HG02938 (cell line): ENCODE data around the gene RPL3.
A peak's percentile ranks its signal among the peaks of the same experiment; 100 is the strongest.
"Not testable (repeated sequence)": the region's sequence is repeated elsewhere in the genome, so short reads cannot be mapped to it uniquely, and the experiment has no call there.

Experiments used
- ATAC-seq: cut with Tn5 transposase; IDR thresholded peaks from one replicate; pipeline ENCODE4 v1.9.1; 2021; ENCODE audit warnings: mild to moderate bottlenecking, moderate library complexity; ENCODE audit not compliant: unreplicated experiment

Gene RPL3

DNA sequence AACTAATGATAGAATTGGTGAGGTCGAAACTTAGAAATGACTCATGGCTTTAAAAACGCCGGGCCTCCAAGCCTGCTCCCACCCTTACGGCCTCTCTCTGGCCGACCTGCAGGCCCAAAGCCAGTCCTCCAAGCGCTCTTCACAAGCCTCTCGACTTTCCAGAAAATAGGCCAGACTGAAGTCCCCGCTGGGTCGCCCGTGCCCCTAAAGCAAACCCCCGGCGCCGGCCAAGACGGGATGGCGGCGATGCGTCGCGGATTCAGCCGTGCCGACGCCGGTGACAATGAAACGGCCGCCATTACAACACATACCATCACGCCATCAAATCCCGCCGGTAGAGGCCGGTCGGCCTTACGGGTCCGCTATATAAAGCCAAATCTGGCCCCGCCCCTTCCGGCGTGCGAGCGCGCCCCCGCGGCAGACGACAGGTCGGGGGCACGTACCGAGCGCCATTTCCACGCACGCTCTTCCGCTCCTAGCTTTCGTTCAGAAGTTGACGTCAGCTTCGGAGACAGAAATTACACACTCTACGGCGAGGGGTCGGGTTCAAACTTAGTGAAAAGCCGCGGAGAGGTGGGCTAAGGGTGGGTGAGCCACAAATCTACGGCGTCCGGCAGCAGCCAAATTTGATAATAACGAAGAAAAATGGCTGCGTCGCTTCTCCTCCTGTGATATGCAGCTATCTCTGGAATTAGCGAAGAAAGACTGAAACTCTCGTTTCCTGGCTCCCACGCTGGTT, at the start of gene RPL3:
Gene RPL3, minus strand, starts transcription at position 340 of the 739 bp plus-strand sequence. Its CDS starts 26 bp downstream, at position 314.
- peak; percentile 83 for ATAC-seq

DNA sequence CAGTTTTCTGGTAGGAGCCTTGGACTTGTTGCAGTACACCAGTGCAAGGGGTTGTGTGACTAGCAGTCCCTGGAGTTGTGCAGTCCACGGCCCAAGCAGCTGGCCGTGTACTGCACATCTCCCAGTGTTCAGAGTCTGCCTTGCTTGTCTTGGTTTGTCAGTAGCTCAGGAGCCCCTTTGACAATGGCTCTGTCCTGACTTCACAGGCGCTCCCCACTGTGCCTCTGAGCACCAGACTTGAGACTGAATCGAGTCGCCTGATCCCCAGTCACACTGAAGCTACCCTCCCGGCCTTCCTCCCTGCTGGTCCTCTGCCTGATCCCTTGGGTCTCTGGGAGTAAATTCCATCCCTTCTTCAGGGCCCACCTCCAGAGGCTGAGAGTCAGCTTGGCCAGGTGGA, 49.8 kb upstream of the RPL3 start:
- ATAC-seq: no peak

GRCh38 chr22:39368461-39368911, 49.1 kb upstream of the RPL3 start:
- no peak for ATAC-seq

DNA sequence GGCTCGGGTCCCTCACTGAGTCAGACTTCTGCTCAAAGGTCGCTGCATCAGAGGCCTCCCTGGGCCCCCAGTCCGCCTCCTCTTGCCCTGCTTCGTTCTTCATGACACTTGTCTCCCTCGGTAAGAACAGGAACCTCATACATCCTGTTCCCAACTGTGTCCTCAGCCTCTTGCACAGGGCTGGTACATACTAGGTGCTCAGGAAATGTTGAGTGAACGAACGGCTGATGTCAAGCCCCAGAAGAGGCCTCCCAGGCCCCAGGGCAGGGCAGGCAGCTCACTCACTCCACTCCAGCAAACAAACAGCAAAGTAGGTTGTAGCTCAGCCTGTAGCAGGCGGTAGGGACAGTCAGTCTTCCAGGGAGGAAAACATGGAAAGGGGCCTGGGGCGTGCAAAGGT, 47.6 kb upstream of the RPL3 start:
- no peak for ATAC-seq

DNA sequence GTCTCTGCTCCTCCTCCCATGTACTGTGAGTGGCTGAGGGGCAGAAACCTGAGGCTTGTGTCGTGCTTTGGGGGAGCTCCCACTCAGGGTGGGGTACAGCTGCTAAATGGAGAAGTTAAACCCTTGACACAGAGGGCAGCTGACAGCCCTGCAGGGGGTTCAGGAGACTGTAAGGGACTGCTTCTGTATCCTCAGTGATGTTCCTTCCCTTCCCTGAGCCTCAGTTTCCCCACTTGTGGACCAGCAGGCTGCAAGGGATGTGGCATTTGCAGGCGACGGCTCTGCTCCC, 46.0 kb upstream of the RPL3 start:
- ATAC-seq: no peak

GRCh38 chr22:39364714-39365491, 45.5 kb upstream of the RPL3 start:
- ATAC-seq: no peak

DNA sequence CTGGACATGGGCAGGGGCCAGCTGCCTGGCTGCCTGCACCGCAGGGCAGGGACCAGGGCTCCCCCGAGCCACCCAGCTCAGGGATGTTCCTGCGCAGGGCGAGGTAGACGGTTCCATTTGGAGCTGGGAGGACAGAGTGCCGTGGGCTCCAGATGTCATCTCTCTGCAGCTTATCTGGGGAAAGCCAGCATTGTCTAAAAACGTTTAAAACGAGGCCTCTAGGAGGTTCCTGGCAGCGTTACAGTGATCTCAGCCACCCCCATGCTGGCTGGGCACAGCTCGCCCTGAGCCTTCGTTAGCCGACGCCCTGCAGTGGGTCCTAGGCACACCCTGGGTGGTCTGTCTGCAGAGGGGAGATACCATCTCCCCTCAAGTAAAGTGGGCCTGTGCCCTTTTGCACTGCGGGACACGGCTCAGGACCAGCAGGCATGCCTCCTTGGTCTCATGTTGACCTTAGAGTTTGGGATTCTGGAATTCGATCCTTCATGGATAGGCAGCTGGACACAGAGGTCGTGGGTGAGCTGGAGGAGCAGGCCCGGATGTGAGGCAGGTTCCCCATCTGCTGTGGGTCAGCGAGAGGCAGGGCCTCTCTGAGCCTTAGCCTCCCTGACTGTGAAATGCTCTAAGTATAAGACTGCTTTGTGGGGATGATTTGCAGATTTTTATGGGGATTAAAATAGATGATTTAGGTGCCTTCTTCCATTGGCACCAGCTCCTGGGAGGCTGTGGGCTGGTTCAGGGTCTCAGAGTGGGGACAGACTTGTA, 44.5 kb upstream of the RPL3 start:
- ATAC-seq: no peak

DNA sequence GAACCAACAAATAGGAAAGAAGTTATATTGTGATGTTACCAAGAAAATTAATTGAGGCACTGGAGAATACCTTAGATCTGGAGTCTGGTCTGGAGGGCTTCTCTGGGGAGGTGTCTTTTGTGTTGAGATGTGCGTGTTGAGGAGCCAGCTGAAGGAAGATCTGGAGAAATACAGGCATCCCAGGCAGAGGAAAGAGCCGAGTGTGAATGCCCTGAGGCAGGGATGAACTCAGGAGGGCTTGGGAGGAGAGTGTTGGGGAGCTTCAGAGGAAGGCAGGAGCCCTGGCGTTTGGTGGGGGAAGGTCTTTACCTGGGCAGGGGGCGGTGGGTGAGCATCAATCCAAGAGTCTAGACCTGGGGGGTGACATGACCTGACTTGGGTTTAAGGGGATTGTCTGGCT, 43.5 kb upstream of the RPL3 start:
- no peak for ATAC-seq

- ATAC-seq: no peak
Observed at GRCh38 chr22:39362271-39362670, 42.8 kb upstream of the RPL3 start.

- no peak for ATAC-seq
Observed at GRCh38 chr22:39361496-39361895, 42.1 kb upstream of the RPL3 start.

GRCh38 chr22:39360674-39361413, 41.4 kb upstream of the RPL3 start:
- no peak for ATAC-seq

- ATAC-seq: no peak
Observed at GRCh38 chr22:39360242-39360641, 40.8 kb upstream of the RPL3 start.

DNA sequence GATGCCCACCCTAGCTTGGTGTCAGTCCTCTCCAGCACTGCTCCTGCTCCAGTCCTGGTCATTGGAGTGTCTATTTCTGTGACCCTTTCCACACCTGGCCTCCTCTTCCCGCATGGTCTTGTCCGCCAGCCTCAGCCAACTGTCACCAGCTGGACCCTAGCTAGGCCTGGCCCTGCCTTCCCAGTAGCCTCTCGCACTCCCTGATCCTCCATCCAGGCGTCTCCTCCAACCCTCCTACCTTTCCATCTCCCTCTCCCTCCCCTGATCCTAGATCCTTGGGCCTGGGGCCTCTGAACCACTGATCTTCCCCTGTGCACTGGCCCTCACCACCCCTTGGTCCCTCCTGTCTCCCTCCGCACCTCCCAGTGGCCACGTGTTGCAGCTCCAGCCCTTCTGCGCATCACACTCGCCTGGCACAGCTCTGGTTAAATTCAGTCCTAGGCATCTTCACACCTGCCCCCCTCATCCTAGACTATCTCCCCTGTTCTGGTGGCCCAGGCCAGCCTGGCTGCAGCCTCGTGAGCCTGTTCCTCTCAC, 40.3 kb upstream of the RPL3 start:
- no peak for ATAC-seq

DNA sequence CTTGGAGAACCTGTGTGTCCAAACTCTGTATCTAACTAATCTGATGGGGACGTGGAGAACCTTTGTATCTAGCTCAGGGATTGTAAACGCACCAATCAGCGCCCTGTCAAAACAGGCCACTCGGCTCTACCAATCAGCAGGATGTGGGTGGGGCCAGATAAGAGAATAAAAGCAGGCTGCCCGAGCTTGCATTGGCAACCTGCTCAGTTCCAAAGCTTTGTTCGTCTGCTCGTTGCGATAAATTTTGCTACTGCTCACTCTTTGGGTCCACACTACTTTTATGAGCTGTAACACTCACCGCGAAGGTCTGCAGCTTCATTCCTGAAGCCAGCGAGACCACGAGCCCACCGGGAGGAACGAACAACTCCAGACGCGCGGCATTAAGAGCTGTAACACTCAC, 38.8 kb upstream of the RPL3 start:
- ATAC-seq: not testable (repeated sequence)

DNA sequence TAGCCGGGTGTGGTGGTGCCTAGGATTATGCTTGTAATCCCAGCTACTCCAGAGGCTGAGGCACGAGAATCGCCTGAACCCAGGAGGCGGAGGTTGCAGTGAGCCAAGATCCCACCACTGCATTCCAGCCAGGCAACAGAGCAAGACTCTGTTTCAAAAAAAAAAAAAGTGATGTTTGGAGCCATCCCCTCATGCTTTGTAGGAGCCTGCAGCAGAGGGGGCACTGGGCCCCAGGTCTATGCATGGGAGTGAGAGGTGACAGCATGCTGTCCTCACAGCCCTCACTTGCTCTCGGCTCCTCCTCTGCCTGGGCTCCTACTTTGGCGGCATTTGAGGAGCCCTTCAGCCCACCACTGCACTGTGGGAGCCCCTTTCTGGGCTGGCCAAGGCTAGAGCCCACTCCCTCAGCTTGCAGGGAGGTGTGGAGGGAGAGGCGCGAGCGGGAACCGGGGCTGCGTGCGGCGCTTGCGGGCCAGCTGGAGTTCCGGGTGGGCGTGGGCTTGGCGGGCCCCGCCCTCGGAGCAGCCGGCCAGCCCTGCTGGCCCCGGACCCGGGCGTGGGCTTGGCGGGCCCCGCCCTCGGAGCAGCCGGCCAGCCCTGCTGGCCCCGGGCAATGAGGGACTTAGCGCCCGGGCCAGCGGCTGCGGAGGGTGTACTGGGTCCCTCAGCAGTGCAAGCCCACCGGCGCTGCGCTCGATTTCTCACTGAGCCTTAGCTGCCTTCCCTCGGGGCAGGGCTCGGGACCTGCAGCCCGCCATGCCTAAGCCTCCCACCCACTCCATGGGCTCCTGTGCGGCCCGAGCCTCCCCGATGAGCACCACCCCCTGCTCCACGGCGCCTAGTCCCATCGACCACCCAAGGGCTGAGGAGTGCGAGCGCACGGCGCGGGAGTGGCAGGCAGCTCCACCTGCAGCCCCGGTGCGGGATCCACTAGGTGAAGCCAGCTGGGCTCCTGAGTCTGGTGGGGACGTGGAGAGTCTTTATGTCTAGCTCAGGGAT, 38.0 kb upstream of the RPL3 start:
- ATAC-seq: not testable (repeated sequence)

- no peak for ATAC-seq
Observed at GRCh38 chr22:39356464-39356863, 37.0 kb upstream of the RPL3 start.

DNA sequence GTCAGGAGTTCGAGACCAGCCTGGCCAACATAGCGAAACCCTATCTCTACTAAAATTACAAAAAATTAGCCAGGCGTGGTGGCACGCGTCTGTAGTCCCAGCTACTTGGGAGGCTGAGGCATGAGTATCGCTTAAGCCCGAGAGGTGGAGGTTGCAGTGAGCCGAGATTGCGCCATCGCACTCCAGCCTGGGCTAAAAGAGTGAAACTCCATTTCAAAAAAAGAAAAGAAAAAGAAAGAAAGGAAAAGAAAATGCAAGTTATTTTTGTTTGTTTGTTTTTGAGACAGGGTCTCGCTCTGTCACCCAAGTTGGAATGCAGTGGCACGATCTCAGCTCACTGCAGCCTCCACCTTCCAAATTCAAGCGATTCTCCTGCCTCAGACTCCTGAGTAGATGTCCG, 36.4 kb upstream of the RPL3 start:
- not testable (repeated sequence) for ATAC-seq

- ATAC-seq: no peak
Observed at GRCh38 chr22:39355080-39355479, 35.7 kb upstream of the RPL3 start.

- ATAC-seq: no peak
Observed at GRCh38 chr22:39353346-39353745, 33.9 kb upstream of the RPL3 start.
